Trophoblast cell (in vitro differentiated cells and primary cell): ENCODE data around the gene RBBP6.
A peak's percentile ranks its signal among the peaks of the same experiment; 100 is the strongest.

Source experiments
- DNase-seq, 2 donors: peaks; one replicate each; pipeline ENCODE4 v3.0.0-alpha.2; 2016
- H2AFZ ChIP-seq: 2 replicates; pipeline ENCODE4 v1.6.1; 2013; ENCODE audit warnings: low read length, moderate library complexity, mild to moderate bottlenecking; ENCODE audit not compliant: insufficient read depth, poor library complexity
- H2AK5ac ChIP-seq: 2 replicates; pipeline ENCODE4 v1.6.1; 2013; ENCODE audit warnings: mild to moderate bottlenecking, low read length
- H2BK120ac ChIP-seq: 2 replicates; pipeline ENCODE4 v1.6.1; 2013; ENCODE audit warnings: low read length, mild to moderate bottlenecking, moderate library complexity; ENCODE audit not compliant: insufficient read depth, poor library complexity
- H2BK12ac ChIP-seq: 2 replicates; pipeline ENCODE4 v1.6.1; 2013; ENCODE audit warnings: mild to moderate bottlenecking, low read length, moderate library complexity
- H2BK5ac ChIP-seq: 2 replicates; pipeline ENCODE4 v1.6.1; 2013; ENCODE audit warnings: low read length, low read depth, moderate library complexity, mild to moderate bottlenecking; ENCODE audit not compliant: poor library complexity
- H3K14ac ChIP-seq: 2 replicates; pipeline ENCODE4 v1.6.1; 2013; ENCODE audit warnings: mild to moderate bottlenecking, low read length
- H3K18ac ChIP-seq: 2 replicates; pipeline ENCODE4 v1.6.1; 2013; ENCODE audit warnings: mild to moderate bottlenecking, low read length
- H3K23ac ChIP-seq: 2 replicates; pipeline ENCODE4 v1.6.1; 2013; ENCODE audit warnings: low read length
- H3K27ac ChIP-seq: 2 replicates; pipeline ENCODE4 v1.5.1; 2013; ENCODE audit warnings: low read depth, mild to moderate bottlenecking, inconsistent platforms, low read length, moderate library complexity
- H3K27me3 ChIP-seq: 2 replicates; pipeline ENCODE4 v1.6.1; 2013; ENCODE audit warnings: inconsistent platforms, mild to moderate bottlenecking, low read length, moderate library complexity; ENCODE audit not compliant: insufficient read depth
- H3K36me3 ChIP-seq, 2 experiments: 1 replicate in 1 of 2; 2 replicates in 1 of 2; pipeline ENCODE4 v1.6.1; 2013; ENCODE audit warnings: low read length in 2 of 2, mild to moderate bottlenecking in 2 of 2, moderate library complexity in 1 of 2; ENCODE audit not compliant: insufficient read depth in 2 of 2, control insufficient read depth in 1 of 2
- H3K4ac ChIP-seq: 2 replicates; pipeline ENCODE4 v1.6.1; 2013; ENCODE audit warnings: low read depth, mild to moderate bottlenecking, low read length, moderate library complexity
- H3K4me1 ChIP-seq, 2 experiments: 1 replicate in 1 of 2; 2 replicates in 1 of 2; pipeline ENCODE4 v1.6.1; 2013; ENCODE audit warnings: low read length in 2 of 2, mild to moderate bottlenecking in 2 of 2, moderate library complexity in 1 of 2; ENCODE audit not compliant: insufficient read depth in 2 of 2, control insufficient read depth in 1 of 2
- H3K4me2 ChIP-seq: 2 replicates; pipeline ENCODE4 v1.6.1; 2013; ENCODE audit warnings: inconsistent platforms, mild to moderate bottlenecking, low read length, moderate library complexity
- H3K4me3 ChIP-seq: 2 replicates; pipeline ENCODE4 v1.5.1; 2013; ENCODE audit warnings: mild to moderate bottlenecking, low read depth, low read length, inconsistent platforms
- H3K79me1 ChIP-seq: one replicate; pipeline ENCODE4 v1.6.1; 2013; ENCODE audit warnings: low read length
- H3K79me2 ChIP-seq: 2 replicates; pipeline ENCODE4 v1.6.1; 2013; ENCODE audit warnings: low read length, mild to moderate bottlenecking; ENCODE audit not compliant: control insufficient read depth, insufficient read depth, poor library complexity
- H3K9ac ChIP-seq: 2 replicates; pipeline ENCODE4 v1.6.1; 2013; ENCODE audit warnings: mild to moderate bottlenecking, low read length
- H3K9me3 ChIP-seq: 2 replicates; pipeline ENCODE4 v1.6.1; 2013; ENCODE audit warnings: low read depth, mild to moderate bottlenecking, control low read depth, inconsistent platforms, low read length; ENCODE audit not compliant: insufficient read depth
- H4K12ac ChIP-seq: 2 replicates; pipeline ENCODE4 v1.6.1; 2013; ENCODE audit warnings: low read depth, mild to moderate bottlenecking, low read length, moderate library complexity
- H4K8ac ChIP-seq: 2 replicates; pipeline ENCODE4 v1.6.1; 2013; ENCODE audit warnings: low read depth, mild to moderate bottlenecking, low read length, moderate library complexity
- H4K91ac ChIP-seq: one replicate; pipeline ENCODE4 v1.6.1; 2013; ENCODE audit warnings: low read depth, mild to moderate bottlenecking, low read length, moderate library complexity
- WGBS: extraction: QIAGEN DNeasy Blood & Tissue Kit; methylation state at CpG from one replicate; pipeline ENCODE4 v1.1.7; 2013; ENCODE audit warnings: missing lambda C conversion rate; ENCODE audit not compliant: insufficient read length, insufficient coverage; ENCODE audit errors: extremely low coverage; 5-methylcytosine and 5-hydroxymethylcytosine counted together

The RBBP6 gene

DNA sequence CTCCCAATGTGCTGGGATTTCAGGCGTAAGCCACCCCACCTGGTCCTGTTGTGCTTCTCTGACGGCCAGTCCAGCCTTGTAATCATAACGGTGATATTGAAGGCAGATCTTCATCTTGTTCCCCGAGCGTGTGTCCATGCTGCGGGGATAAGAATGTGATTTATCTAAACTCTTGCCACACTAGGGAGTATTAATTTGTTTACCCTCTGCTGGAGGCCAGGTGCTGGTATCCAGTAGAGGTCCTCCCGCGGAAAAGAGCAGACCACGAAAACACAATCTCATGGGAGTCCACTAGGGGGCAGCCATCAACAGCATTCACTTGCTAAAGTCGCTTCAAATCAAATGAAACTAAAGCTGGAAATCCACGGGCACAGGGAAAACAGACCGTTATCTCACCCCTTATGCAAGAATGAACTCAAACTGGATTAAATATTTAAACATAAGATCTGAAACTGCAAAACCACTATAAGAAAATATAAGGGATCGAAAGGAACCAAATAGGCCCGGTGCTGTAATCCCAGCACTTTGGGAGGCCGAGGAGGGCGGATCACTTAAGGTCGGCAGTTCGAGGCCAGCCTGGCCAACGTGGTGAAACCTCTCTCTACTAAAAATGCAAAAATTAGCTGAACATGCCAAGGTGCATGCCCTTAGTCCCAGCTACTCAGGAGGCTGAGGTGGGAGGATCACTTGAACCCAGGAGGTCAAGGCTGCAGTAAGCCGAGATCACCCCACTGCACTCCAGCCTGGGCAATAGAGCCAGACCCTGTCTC is 22.3 kb upstream of the RBBP6 start:
- Histone ChIP-seq H3K14ac (no peak overlapping the region), H3K79me1 (peaks cover 1% of the 10 kb centered on the region), H3K4me1 (peaks cover 0 to 4% of the 10 kb centered on the region in 2 experiments), H2BK12ac (no peak overlapping the region), H3K23ac (no peak overlapping the region), H2AK5ac (no peak overlapping the region), H3K79me2 (no peaks in the 10 kb centered on the region), H4K91ac (no peak overlapping the region), H3K4me2 (no peak overlapping the region), H3K36me3 (no peaks in the 10 kb centered on the region), H3K9ac (no peak overlapping the region), H3K9me3 (no peaks in the 10 kb centered on the region), H2BK120ac (no peak overlapping the region), H3K4me3 (no peak overlapping the region), H3K27me3 (no peaks in the 10 kb centered on the region), H3K18ac (no peak overlapping the region), H3K4ac (no peak overlapping the region), H3K27ac (no peak overlapping the region), H4K12ac (no peak overlapping the region), H2BK5ac (no peak overlapping the region), H2AFZ (no peak overlapping the region), H4K8ac (no peak overlapping the region)
- DNase-seq, result peak; percentile 82 to 95
- no CpG with 5 or more reads among the region's 20 CpGs for WGBS

DNA sequence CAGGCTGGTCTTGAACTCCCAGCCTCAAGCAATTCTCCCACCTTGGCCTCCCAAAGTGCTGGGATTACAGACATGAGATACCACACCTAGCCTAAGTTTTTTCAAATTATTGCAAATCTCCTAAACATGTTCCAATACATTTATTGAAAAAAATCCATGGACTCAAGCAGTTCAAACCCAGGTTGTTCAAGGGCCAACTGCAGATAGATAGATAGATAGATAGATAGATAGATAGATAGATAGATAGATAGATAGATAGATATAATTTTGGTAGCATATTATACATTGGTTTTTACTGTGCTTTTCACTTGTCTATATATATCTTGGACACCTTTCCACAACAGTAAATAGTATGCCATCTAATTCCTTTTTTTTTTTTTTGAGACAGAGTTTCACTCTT is 20.9 kb upstream of the RBBP6 start:
- Histone ChIP-seq H3K23ac (no peak overlapping the region), H4K8ac (no peak overlapping the region), H2AK5ac (no peak overlapping the region), H3K79me1 (peaks cover 8% of the 10 kb centered on the region), H2BK12ac (no peak overlapping the region), H3K18ac (no peak overlapping the region), H3K27me3 (no peaks in the 10 kb centered on the region), H4K12ac (no peak overlapping the region), H3K4me3 (no peak overlapping the region), H3K9ac (no peak overlapping the region), H2BK120ac (no peak overlapping the region), H3K4me2 (no peak overlapping the region), H3K79me2 (no peaks in the 10 kb centered on the region), H4K91ac (no peak overlapping the region), H3K14ac (no peak overlapping the region), H3K9me3 (no peaks in the 10 kb centered on the region), H2AFZ (no peak overlapping the region), H3K4me1 (peaks cover 6% of the 10 kb centered on the region in 2 experiments), H3K36me3 (no peaks in the 10 kb centered on the region), H3K4ac (no peak overlapping the region), H3K27ac (no peak overlapping the region), H2BK5ac (no peak overlapping the region)
- DNase-seq, result no peak

DNA sequence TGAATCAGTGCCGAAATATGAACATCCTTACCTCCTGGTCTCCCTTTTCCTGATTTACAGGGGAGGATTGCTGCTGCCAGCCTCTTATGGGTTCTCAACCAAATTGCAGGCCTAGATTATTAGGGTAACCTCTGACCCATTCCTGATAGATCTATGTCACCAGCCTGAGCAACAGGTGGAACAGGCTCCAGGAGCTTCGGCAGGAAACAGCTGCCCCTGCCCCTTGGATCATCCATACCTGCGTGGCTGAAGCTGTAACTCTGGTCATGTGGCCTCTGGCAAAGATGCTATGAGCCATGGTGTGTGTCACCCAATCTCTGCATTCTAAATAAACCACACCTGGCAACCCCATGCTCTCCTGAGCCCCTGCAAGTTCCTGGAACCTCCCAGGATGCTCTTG is 18.4 kb upstream of the RBBP6 start:
- peak; percentile 73 to 76 for DNase-seq
- no peak overlapping the region for H4K91ac ChIP-seq
- no CpG with 5 or more reads among the region's 3 CpGs for WGBS
- peaks cover 18% of the 10 kb centered on the region for H3K79me1 ChIP-seq
- H2BK120ac ChIP-seq, result no peak overlapping the region
- H3K79me2 ChIP-seq, result no peaks in the 10 kb centered on the region
- no peaks in the 10 kb centered on the region for H3K36me3 ChIP-seq
- no peak overlapping the region for H3K14ac ChIP-seq
- H3K4me3 ChIP-seq, result no peak overlapping the region
- H2BK12ac ChIP-seq, result no peak overlapping the region
- no peak overlapping the region for H3K4ac ChIP-seq
- H2AK5ac ChIP-seq, result no peak overlapping the region
- no peak overlapping the region for H3K23ac ChIP-seq
- no peak overlapping the region for H3K9ac ChIP-seq
- H3K18ac ChIP-seq, result no peak overlapping the region
- no peaks in the 10 kb centered on the region for H3K9me3 ChIP-seq
- H3K27me3 ChIP-seq, result no peaks in the 10 kb centered on the region
- peaks cover 13 to 14% of the 10 kb centered on the region in 2 experiments for H3K4me1 ChIP-seq
- no peak overlapping the region for H2AFZ ChIP-seq
- H4K8ac ChIP-seq, result no peak overlapping the region
- no peak overlapping the region for H3K27ac ChIP-seq
- no peak overlapping the region for H3K4me2 ChIP-seq
- no peak overlapping the region for H2BK5ac ChIP-seq
- no peak overlapping the region for H4K12ac ChIP-seq

DNA sequence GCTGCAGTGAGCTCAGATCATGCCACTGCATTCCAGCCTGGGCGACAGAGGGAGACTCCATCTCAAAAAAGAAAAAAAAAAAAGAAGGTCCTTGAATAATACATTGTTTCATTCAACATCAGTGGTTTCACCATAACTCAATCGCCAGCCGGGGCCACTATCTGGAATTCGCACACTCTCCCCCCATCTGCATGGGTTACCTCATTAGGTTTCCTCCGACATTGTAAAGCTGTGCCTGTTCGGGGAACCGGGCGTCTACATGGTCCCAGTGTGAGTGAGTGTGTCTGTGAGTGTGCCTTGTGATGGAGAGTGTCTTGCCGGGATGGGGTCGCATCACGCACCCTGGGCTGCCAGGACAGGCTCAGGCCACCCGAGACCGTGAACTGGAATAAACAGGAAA is 16.6 kb upstream of the RBBP6 start:
- H2BK5ac ChIP-seq, result peak overlapping the region; percentile 31
- no peaks in the 10 kb centered on the region for H3K27me3 ChIP-seq
- no peak overlapping the region for H4K12ac ChIP-seq
- peaks cover 24% of the 10 kb centered on the region for H3K79me1 ChIP-seq
- no peaks in the 10 kb centered on the region for H3K9me3 ChIP-seq
- H3K4me3 ChIP-seq, result no peak overlapping the region
- peak overlapping the region; percentile 87 for H3K18ac ChIP-seq
- H3K14ac ChIP-seq, result peak overlapping the region; percentile 86
- H3K36me3 ChIP-seq, result no peaks in the 10 kb centered on the region
- no peak overlapping the region for H2AFZ ChIP-seq
- H2BK120ac ChIP-seq, result peak overlapping the region; percentile 82
- H3K4me2 ChIP-seq, result no peak overlapping the region
- no peak overlapping the region for H3K27ac ChIP-seq
- DNase-seq, result no peak
- H3K23ac ChIP-seq, result no peak overlapping the region
- H3K9ac ChIP-seq, result no peak overlapping the region
- H3K4ac ChIP-seq, result peak overlapping the region; percentile 80
- H4K8ac ChIP-seq, result peak overlapping the region; percentile 72
- H2BK12ac ChIP-seq, result peak overlapping the region; percentile 99
- H2AK5ac ChIP-seq, result peak overlapping the region; percentile 99
- WGBS, result no CpG with 5 or more reads among the region's 13 CpGs
- peak overlapping the region; percentile 81 for H4K91ac ChIP-seq
- peaks cover 2% of the 10 kb centered on the region for H3K79me2 ChIP-seq
- peaks cover 20 to 21% of the 10 kb centered on the region in 2 experiments for H3K4me1 ChIP-seq
